B cell (primary cell): Measurements from ENCODE around the gene PLXNA3. TPM values are rescaled to one million over a fixed set of nuclear protein-coding genes. Genes with fewer than 3 reads are reported as not detected.

Experiments used
- ATAC-seq: fragments of 200-7000 bp; cut with Tn5 transposase; one replicate; pipeline ENCODE4 v1.10.0; 2021; ENCODE audit warnings: low read depth, mild to moderate bottlenecking, moderate number of reproducible peaks, moderate library complexity
- CTCF ChIA-PET: fragments of 350-600 bp; sonication (Branson Sonifier 250); formaldehyde crosslinking; loops from one replicate; lab custom pipeline; 2021; ENCODE audit warnings: antibody characterized with exemption, inconsistent platforms; lab: Charles Lee
- POLR2A ChIA-PET: fragments of 350-600 bp; sonication (Branson Sonifier 250); formaldehyde crosslinking; loops from one replicate; lab custom pipeline; 2021; ENCODE audit warnings: antibody characterized with exemption; lab: Charles Lee
- DNase-seq: peaks from one replicate; pipeline ENCODE4 v3.0.0; 2013
- H2AFZ ChIP-seq: 2 replicates; pipeline ENCODE4 v1.6.1; 2012; ENCODE audit warnings: mild to moderate bottlenecking, low read depth, low read length; ENCODE audit not compliant: insufficient read depth, poor library complexity, severe bottlenecking
- H3K27ac ChIP-seq, 2 donors: 1 replicate in 1 of 2; 2 replicates in 1 of 2; pipeline ENCODE4 v1.5.1; 2012 to 2013; ENCODE audit warnings: low read length in 2 of 2, mild to moderate bottlenecking in 2 of 2, moderate library complexity in 1 of 2
- H3K27me3 ChIP-seq, 4 experiments: fragments of 200-600 bp in 1 of 4; sonication (generic) in 1 of 4; replicated peaks in 1 of 4; 1 replicate in 2 of 4; 2 replicates in 2 of 4; pipeline versions ENCODE4 v1.6.1 to v1.7.0; 2013 to 2016; ENCODE audit warnings: low read length in 3 of 4, mild to moderate bottlenecking in 2 of 4, mixed read lengths in 1 of 4, moderate library complexity in 1 of 4; ENCODE audit not compliant: insufficient read depth in 4 of 4, control insufficient read depth in 3 of 4; ENCODE audit errors: control extremely low read depth in 1 of 4
- H3K36me3 ChIP-seq, 2 experiments: replicated peaks in 1 of 2; 1 replicate in 1 of 2; 2 replicates in 1 of 2; pipeline versions ENCODE4 v1.6.1 to v1.7.1; 2013; ENCODE audit warnings: low read length in 1 of 2; ENCODE audit not compliant: insufficient read depth in 2 of 2, control insufficient read depth in 1 of 2; ENCODE audit errors: control extremely low read depth in 1 of 2, extremely low read depth in 1 of 2
- H3K4me1 ChIP-seq, 2 donors: fragments of 200-600 bp in 1 of 2; sonication (generic) in 1 of 2; 1 replicate in 1 of 2; 2 replicates in 1 of 2; pipeline versions ENCODE4 v1.5.1 to v1.6.1; 2013 to 2017; ENCODE audit warnings: low read length in 2 of 2; ENCODE audit not compliant: control insufficient read depth in 2 of 2, insufficient read depth in 2 of 2
- H3K4me2 ChIP-seq: replicated peaks from 2 replicates; pipeline ENCODE3; 2012; ENCODE audit warnings: mild to moderate bottlenecking, low read depth, low read length; ENCODE audit not compliant: poor library complexity, severe bottlenecking
- H3K4me3 ChIP-seq, 5 experiments: fragments of 200-600 bp in 1 of 5; sonication (generic) in 1 of 5; 1 replicate in 3 of 5; 2 replicates in 2 of 5; pipeline versions ENCODE4 v1.5.1 to v1.7.0; 2011 to 2016; ENCODE audit warnings: low read length in 4 of 5, mild to moderate bottlenecking in 4 of 5, low read depth in 2 of 5, control low read depth in 1 of 5, moderate library complexity in 1 of 5; ENCODE audit not compliant: insufficient read depth in 1 of 5; ENCODE audit errors: control extremely low read depth in 1 of 5, extremely low read depth in 1 of 5
- H3K79me2 ChIP-seq: fragments of 200-600 bp; sonication (generic); one replicate; pipeline ENCODE4 v1.6.0; 2016; ENCODE audit warnings: low read length; ENCODE audit not compliant: control insufficient read depth, insufficient read depth
- H3K9ac ChIP-seq: fragments of 200-600 bp; sonication (generic); 2 replicates; pipeline ENCODE4 v1.6.1; 2017; ENCODE audit warnings: mild to moderate bottlenecking, low read length, moderate library complexity
- H3K9me3 ChIP-seq, 3 donors: one replicate each; pipeline versions ENCODE4 v1.6.1 to v1.7.1; 2013; ENCODE audit warnings: low read length in 2 of 3; ENCODE audit not compliant: control insufficient read depth in 2 of 3, insufficient read depth in 1 of 3; ENCODE audit errors: control extremely low read depth in 1 of 3
- H4K20me1 ChIP-seq: 2 replicates; pipeline ENCODE4 v1.6.0; 2012; ENCODE audit warnings: mild to moderate bottlenecking, low read length; ENCODE audit not compliant: insufficient read depth, control insufficient read depth, poor library complexity, severe bottlenecking
- H3K27ac Mint-ChIP-seq: one replicate; pipeline ENCODE4 v1.8.0; 2021; ENCODE audit warnings: mixed read lengths
- H3K27me3 Mint-ChIP-seq: one replicate; pipeline ENCODE4 v1.8.0; 2021; ENCODE audit warnings: mixed read lengths
- H3K4me1 Mint-ChIP-seq: one replicate; pipeline ENCODE4 v1.8.0; 2021; ENCODE audit warnings: mixed read lengths
- H3K4me3 Mint-ChIP-seq: one replicate; pipeline ENCODE4 v1.8.0; 2021; ENCODE audit warnings: mixed read lengths
- H3K9me3 Mint-ChIP-seq: one replicate; pipeline ENCODE4 v1.8.0; 2022; ENCODE audit warnings: mixed read lengths; ENCODE audit not compliant: insufficient read depth
- EZH2 ChIP-seq: IDR thresholded peaks from 2 replicates; pipeline ENCODE4 v1.6.1; 2012; ENCODE audit warnings: borderline replicate concordance, low read depth, mild to moderate bottlenecking, moderate library complexity, low read length; ENCODE audit not compliant: insufficient read depth, poor library complexity, severe bottlenecking
- WGBS: methylation state at CpG from one replicate; pipeline ENCODE4 v1.1.5; 2013; ENCODE audit warnings: missing lambda C conversion rate; ENCODE audit not compliant: insufficient coverage; 5-methylcytosine and 5-hydroxymethylcytosine counted together
- intact Hi-C: fragments of 100-400 bp; cut with micrococcal nuclease; formaldehyde crosslinking; loops from one replicate; pipeline ENCODE4 v1.10.0; 2022
- polyA plus RNA-seq: library from polyadenylated mRNA; depleted of rRNA; stranded (reverse); fragments of >200 nt; gene quantifications from 2 replicates; pipeline ENCODE4 v1.2.3, GENCODE V29; 2012
- total RNA-seq, 2 donors: library from RNA; stranded (reverse); fragments of 120-200 nt in 1 of 2; gene quantifications; 1 replicate in 1 of 2; 2 replicates in 1 of 2; pipeline versions ENCODE4 v1.2.3 to v1.2.4, GENCODE V29; 2013 to 2022
- TF ChIP-seq, protein P1 (sequence below): fragments of 200-600 bp; IDR thresholded peaks from one replicate; pipeline ENCODE4 v1.8.0; 2022; ENCODE audit warnings: antibody characterized with exemption, mild to moderate bottlenecking

Gene PLXNA3
- total and polyA plus RNA-seq, 2 donors (not counting 1 experiment from before 2014, with no cell fraction given) = 68.6 to 114 TPM

DNA sequence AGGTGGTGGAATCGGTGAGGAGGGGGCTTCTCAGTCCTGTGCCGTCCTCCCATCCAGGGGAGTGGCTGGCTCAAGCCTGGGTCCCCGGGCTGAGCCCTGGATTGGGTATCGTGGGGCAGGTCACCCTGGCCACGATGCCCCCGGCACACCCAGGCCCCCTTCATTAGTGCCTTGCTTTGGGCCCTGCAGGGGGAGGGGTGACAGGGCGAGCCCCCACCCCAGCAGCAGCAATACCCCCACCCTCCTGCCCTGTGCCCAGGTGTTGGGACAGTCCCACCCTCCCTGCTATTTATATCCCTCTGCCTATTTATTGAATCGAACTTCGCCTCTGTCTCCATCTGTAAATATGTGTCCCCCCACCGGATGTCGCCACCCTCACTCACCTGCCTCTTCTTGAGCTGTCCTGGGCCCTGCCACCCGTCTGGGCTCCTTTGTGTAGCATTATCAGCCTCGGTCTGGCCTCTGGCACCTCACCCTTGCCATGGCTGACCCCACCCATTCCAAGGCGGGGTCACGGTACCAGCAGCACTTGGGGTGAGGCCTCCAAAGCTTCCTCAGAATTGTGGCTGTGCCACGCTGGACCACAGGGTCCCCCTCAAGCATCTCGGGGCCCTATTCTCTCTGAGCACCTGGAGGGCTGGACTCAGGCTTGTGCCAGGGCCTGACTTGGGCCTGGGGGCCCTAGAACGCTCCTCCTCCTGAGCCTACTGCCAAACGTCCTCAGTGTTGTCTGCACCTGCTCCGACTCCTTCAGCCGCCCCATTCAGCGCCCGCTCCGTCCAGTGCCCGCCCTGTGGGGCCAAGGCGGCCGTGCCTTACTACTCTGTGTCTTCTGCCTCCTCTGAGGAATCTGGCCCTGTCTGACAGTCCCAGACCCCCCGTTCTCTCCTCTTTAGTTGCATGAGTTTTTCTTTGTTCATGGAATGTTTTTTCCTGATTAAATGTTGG, 14.9 kb downstream of the PLXNA3 start:
- no peak for DNase-seq
- ChIA-PET CTCF (no interaction called here), POLR2A (no interaction called here)
- Histone ChIP-seq H3K4me2 (no peak overlapping the region), H3K4me1 (peaks cover 0 to 3% of the 10 kb centered on the region in 2 donors), H3K79me2 (no peaks in the 10 kb centered on the region), H4K20me1 (no peaks in the 10 kb centered on the region), H3K27ac (no peak overlapping the region), H3K4me3 (no peak overlapping the region), H3K9ac (no peak overlapping the region), H3K36me3 (peaks cover 0 to 18% of the 10 kb centered on the region in 2 experiments), H2AFZ (no peak overlapping the region), H3K27me3 (no peaks in the 10 kb centered on the region), H3K9me3 (no peaks in the 10 kb centered on the region)
- Mint-ChIP-seq H3K4me3 (no peak overlapping the region), H3K27me3 (no peaks in the 10 kb centered on the region), H3K9me3 (no peaks in the 10 kb centered on the region), H3K27ac (no peak overlapping the region), H3K4me1 (peaks cover 2% of the 10 kb centered on the region)
- 83% methylated on average over 17 of the region's 28 CpGs for WGBS
- intact Hi-C loops = no loop called here
- no peak for TF ChIP-seq EZH2
- TF ChIP-seq, protein P1, sequence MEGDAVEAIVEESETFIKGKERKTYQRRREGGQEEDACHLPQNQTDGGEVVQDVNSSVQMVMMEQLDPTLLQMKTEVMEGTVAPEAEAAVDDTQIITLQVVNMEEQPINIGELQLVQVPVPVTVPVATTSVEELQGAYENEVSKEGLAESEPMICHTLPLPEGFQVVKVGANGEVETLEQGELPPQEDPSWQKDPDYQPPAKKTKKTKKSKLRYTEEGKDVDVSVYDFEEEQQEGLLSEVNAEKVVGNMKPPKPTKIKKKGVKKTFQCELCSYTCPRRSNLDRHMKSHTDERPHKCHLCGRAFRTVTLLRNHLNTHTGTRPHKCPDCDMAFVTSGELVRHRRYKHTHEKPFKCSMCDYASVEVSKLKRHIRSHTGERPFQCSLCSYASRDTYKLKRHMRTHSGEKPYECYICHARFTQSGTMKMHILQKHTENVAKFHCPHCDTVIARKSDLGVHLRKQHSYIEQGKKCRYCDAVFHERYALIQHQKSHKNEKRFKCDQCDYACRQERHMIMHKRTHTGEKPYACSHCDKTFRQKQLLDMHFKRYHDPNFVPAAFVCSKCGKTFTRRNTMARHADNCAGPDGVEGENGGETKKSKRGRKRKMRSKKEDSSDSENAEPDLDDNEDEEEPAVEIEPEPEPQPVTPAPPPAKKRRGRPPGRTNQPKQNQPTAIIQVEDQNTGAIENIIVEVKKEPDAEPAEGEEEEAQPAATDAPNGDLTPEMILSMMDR = no peak
- no peak for ATAC-seq

DNA sequence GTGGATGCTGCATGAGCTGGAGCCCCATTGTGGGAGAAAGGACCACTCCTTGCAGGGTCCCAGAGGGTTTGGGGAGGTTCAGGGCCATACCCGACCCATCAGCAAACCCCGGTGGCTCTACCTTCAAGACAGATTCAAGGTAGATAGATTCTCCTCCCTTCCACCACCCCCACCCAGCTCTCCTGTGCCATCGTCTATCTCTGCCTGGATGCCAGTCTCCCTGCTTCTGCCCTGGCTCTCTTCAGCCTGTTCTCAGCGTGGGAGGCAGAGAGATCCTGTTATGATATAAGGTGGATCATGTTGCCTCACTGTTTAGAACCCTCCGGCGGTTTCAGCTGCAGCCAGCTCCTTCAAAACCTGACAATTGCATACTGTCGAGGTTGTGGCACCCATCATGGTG, 15.6 kb downstream of the PLXNA3 start:
- H3K4me3 Mint-ChIP-seq = no peak overlapping the region
- Histone ChIP-seq H3K4me2 (no peak overlapping the region), H3K27ac (no peak overlapping the region), H3K4me3 (no peak overlapping the region), H3K4me1 (peaks cover 0 to 7% of the 10 kb centered on the region in 2 donors), H3K9me3 (no peaks in the 10 kb centered on the region), H3K9ac (no peak overlapping the region), H4K20me1 (no peaks in the 10 kb centered on the region), H3K79me2 (no peaks in the 10 kb centered on the region), H3K36me3 (peaks cover 0 to 18% of the 10 kb centered on the region in 2 experiments), H2AFZ (no peak overlapping the region), H3K27me3 (no peaks in the 10 kb centered on the region)
- DNase-seq (no peak), ATAC-seq (no peak)
- intact Hi-C loops = no loop called here
- H3K4me1 Mint-ChIP-seq = peaks cover 5% of the 10 kb centered on the region
- CTCF ChIA-PET = no interaction called here
- POLR2A ChIA-PET = no interaction called here
- WGBS = no CpG with 5 or more reads among the region's 7 CpGs
- TF ChIP-seq EZH2 = no peak
- TF ChIP-seq, protein P1 = no peak
- no peaks in the 10 kb centered on the region for H3K27me3 Mint-ChIP-seq
- H3K27ac Mint-ChIP-seq = no peak overlapping the region
- H3K9me3 Mint-ChIP-seq = no peaks in the 10 kb centered on the region
